GM23338 (cell line): ENCODE data around the gene TNS1. TPM values are rescaled to one million over a fixed set of nuclear protein-coding genes. Genes with fewer than 3 reads are reported as not detected.

Experiments used
- ATAC-seq: fragments of 200-7000 bp; cut with Tn5 transposase; 3 replicates; pipeline ENCODE4 v1.9.1; 2020
- DNase-seq: peaks from one replicate; pipeline ENCODE4 v3.0.0-alpha.2; 2015; ENCODE audit warnings: low spot score
- H2AFZ ChIP-seq: fragments of 200-600 bp; sonication (generic); 2 replicates; pipeline ENCODE4 v1.8.0; 2016; ENCODE audit warnings: antibody characterized with exemption, mild to moderate bottlenecking, moderate library complexity
- H3F3A ChIP-seq: fragments of 200-600 bp; sonication (generic); replicated peaks from 2 replicates; pipeline ENCODE4 v1.8.0; 2017; ENCODE audit warnings: antibody characterized with exemption, mixed run types, low read depth
- H3K27ac ChIP-seq: fragments of 200-600 bp; sonication (generic); 2 replicates; pipeline ENCODE4 v1.6.1; 2016; ENCODE audit warnings: low read depth
- H3K27me3 ChIP-seq: fragments of 200-600 bp; sonication (generic); 2 replicates; pipeline ENCODE4 v1.8.0; 2016; ENCODE audit warnings: mild to moderate bottlenecking, mixed run types, moderate library complexity; ENCODE audit not compliant: insufficient read depth
- H3K36me3 ChIP-seq: fragments of 200-600 bp; sonication (generic); 2 replicates; pipeline ENCODE4 v1.8.0; 2016; ENCODE audit warnings: mild to moderate bottlenecking; ENCODE audit not compliant: insufficient read depth
- H3K4me1 ChIP-seq: fragments of 200-600 bp; sonication (generic); 2 replicates; pipeline ENCODE4 v1.8.0; 2016; ENCODE audit warnings: mild to moderate bottlenecking, moderate library complexity; ENCODE audit not compliant: insufficient read depth
- H3K4me2 ChIP-seq: fragments of 200-600 bp; sonication (generic); 2 replicates; pipeline ENCODE4 v1.7.1; 2017; ENCODE audit warnings: mixed run types
- H3K4me3 ChIP-seq: fragments of 200-600 bp; sonication (generic); 2 replicates; pipeline ENCODE4 v1.6.1; 2016; ENCODE audit warnings: mixed run types
- H3K79me2 ChIP-seq: fragments of 200-600 bp; sonication (generic); replicated peaks from 2 replicates; pipeline ENCODE4 v1.8.0; 2017; ENCODE audit warnings: mild to moderate bottlenecking; ENCODE audit not compliant: insufficient read depth
- H3K9me2 ChIP-seq: fragments of 200-600 bp; sonication (generic); 2 replicates; pipeline ENCODE4 v1.8.0; 2017; ENCODE audit not compliant: insufficient read depth
- H4K20me1 ChIP-seq: fragments of 200-600 bp; sonication (generic); replicated peaks from 2 replicates; pipeline ENCODE4 v1.8.0; 2017; ENCODE audit warnings: mild to moderate bottlenecking; ENCODE audit not compliant: insufficient read depth
- H3K27ac Mint-ChIP-seq: 2 replicates; pipeline ENCODE4 v1.8.0; 2020; ENCODE audit warnings: inconsistent platforms, mild to moderate bottlenecking, moderate library complexity, mixed read lengths
- H3K27me3 Mint-ChIP-seq: 3 replicates; pipeline ENCODE4 v1.8.0; 2022; ENCODE audit warnings: low read depth, mild to moderate bottlenecking, moderate library complexity, mixed read lengths, inconsistent platforms; ENCODE audit not compliant: insufficient read depth, poor library complexity
- H3K36me3 Mint-ChIP-seq: 3 replicates; pipeline ENCODE4 v1.8.0; 2021; ENCODE audit warnings: low read depth, mild to moderate bottlenecking, inconsistent platforms, moderate library complexity, mixed read lengths
- H3K4me1 Mint-ChIP-seq: 3 replicates; pipeline ENCODE4 v1.8.0; 2020; ENCODE audit warnings: mild to moderate bottlenecking, inconsistent platforms, mixed read lengths
- H3K4me3 Mint-ChIP-seq: 3 replicates; pipeline ENCODE4 v1.8.0; 2021; ENCODE audit warnings: moderate library complexity, mild to moderate bottlenecking, inconsistent platforms, mixed read lengths
- H3K9me3 Mint-ChIP-seq: 3 replicates; pipeline ENCODE4 v1.8.0; 2020; ENCODE audit warnings: moderate library complexity, mild to moderate bottlenecking, inconsistent platforms, mixed read lengths
- CREB1 ChIP-seq: fragments of 250-450 bp; sonication (Bioruptor Pico); IDR thresholded peaks from 2 replicates; pipeline ENCODE4 v1.5.0; 2020; ENCODE audit warnings: low read depth, mild to moderate bottlenecking, moderate library complexity
- CTCF ChIP-seq, 2 experiments: fragments of 200-600 bp in 1 of 2; sonication (generic) in 1 of 2; conservative IDR thresholded peaks; 2 replicates each; pipeline versions ENCODE4 v1.5.1 to v1.6.1; 2016 to 2017; ENCODE audit warnings: antibody characterized with exemption in 2 of 2, low read depth in 2 of 2, mild to moderate bottlenecking in 2 of 2, moderate library complexity in 1 of 2
- EZH2 ChIP-seq: fragments of 200-600 bp; sonication (generic); IDR thresholded peaks from one replicate; pipeline ENCODE4 v1.8.0; 2017; ENCODE audit warnings: antibody characterized with exemption, mild to moderate bottlenecking, low read depth; ENCODE audit not compliant: unreplicated experiment
- JUNB ChIP-seq: IDR thresholded peaks from one replicate; pipeline ENCODE4 v1.6.1; 2016; ENCODE audit warnings: antibody characterized with exemption; ENCODE audit not compliant: unreplicated experiment
- NANOG ChIP-seq: IDR thresholded peaks from 2 replicates; pipeline ENCODE4 v1.6.1; 2016; ENCODE audit warnings: antibody characterized with exemption, borderline replicate concordance
- STAT1 ChIP-seq: IDR thresholded peaks from one replicate; pipeline ENCODE4 v1.6.1; 2016; ENCODE audit warnings: antibody characterized with exemption; ENCODE audit not compliant: unreplicated experiment
- ZNF331 ChIP-seq: fragments of 250-450 bp; sonication (Bioruptor Pico); IDR thresholded peaks from 2 replicates; pipeline ENCODE4 v1.5.0; 2020; ENCODE audit warnings: low read depth, mild to moderate bottlenecking, moderate library complexity
- ZNF462 ChIP-seq: fragments of 250-450 bp; sonication (Bioruptor Pico); IDR thresholded peaks from 2 replicates; pipeline ENCODE4 v1.5.0; 2020; ENCODE audit warnings: mild to moderate bottlenecking, moderate library complexity
- polyA plus RNA-seq: library from polyadenylated mRNA; unstranded; fragments of >200 nt; fragmentation: Nextera tagmentation; extraction: Ambion mirVana; gene quantifications from 2 replicates; pipeline ENCODE4 v1.2.1, GENCODE V29; 2016
- total RNA-seq: library from RNA; depleted of rRNA; stranded (reverse); fragments of >200 nt; shearing (Covaris generic); gene quantifications from 2 replicates; pipeline ENCODE4 v1.2.3, GENCODE V29; 2014

TNS1 gene
- total and polyA plus RNA-seq, 2 experiments from 2014 or later, result 2.0 to 7.4 TPM

- TF ChIP-seq ZNF462 (CRISPR knock-in tag), result no peak
- TF ChIP-seq CREB1 (CRISPR knock-in tag), result no peak
- TF ChIP-seq ZNF331 (CRISPR knock-in tag), result no peak
- TF ChIP-seq NANOG, result no peak
- no peak for TF ChIP-seq EZH2
These were observed 62.3 kb downstream of the TNS1 start (continued) for GRCh38 chr2:217940261-217941220.

- H3K4me3 ChIP-seq, result no peak overlapping the region
- Mint-ChIP-seq H3K27me3 (peaks cover 16% of the 10 kb centered on the region), H3K36me3 (no peaks in the 10 kb centered on the region; the same call in 2 of the 3 replicates), H3K4me3 (no peak overlapping the region), H3K9me3 (no peaks in the 10 kb centered on the region), H3K4me1 (peaks cover 50% of the 10 kb centered on the region), H3K27ac (no peak overlapping the region)
- no peaks in the 10 kb centered on the region for H3K27me3 ChIP-seq
- H3K79me2 ChIP-seq, result no peaks in the 10 kb centered on the region
- H4K20me1 ChIP-seq, result no peaks in the 10 kb centered on the region
- no peak overlapping the region for H2AFZ ChIP-seq
- no peak overlapping the region for H3K4me2 ChIP-seq
- ATAC-seq (no peak), DNase-seq (no peak)
- no peaks in the 10 kb centered on the region for H3K9me2 ChIP-seq
- TF ChIP-seq STAT1, result no peak
- TF ChIP-seq JUNB, result no peak
- TF ChIP-seq CTCF (conservative IDR thresholded peaks at IDR 0.05; ENCODE audit: low read depth in 2 of 2), result no peak
- H3F3A ChIP-seq, result no peaks in the 10 kb centered on the region; the same call in 1 of the 2 replicates
- peaks cover 41% of the 10 kb centered on the region for H3K4me1 ChIP-seq
- H3K27ac ChIP-seq, result no peak overlapping the region
- no peaks in the 10 kb centered on the region for H3K36me3 ChIP-seq
These were observed 63.1 kb downstream of the TNS1 start for GRCh38 chr2:217939629-217940245.
